Aorta (tissue), 5 donors: ENCODE results near the gene NRM. TPM values are rescaled to one million over a fixed set of nuclear protein-coding genes. Genes with fewer than 3 reads are reported as not detected.
"Not testable (repeated sequence)": the region's sequence is repeated elsewhere in the genome, so short reads cannot be mapped to it uniquely, and the experiment has no call there.

Experiments used
- ATAC-seq: fragments of 200-7000 bp; cut with Tn5 transposase; one replicate; pipeline ENCODE4 v1.9.1; 2022; ENCODE audit warnings: moderate library complexity; ENCODE audit not compliant: low FRiP score
- DNase-seq, 2 donors: peaks; one replicate each; pipeline ENCODE4 v3.0.0-alpha.2; 2020
- H3K27ac ChIP-seq, 2 donors: one replicate each; pipeline ENCODE4 v1.5.1; 2013; ENCODE audit warnings: low read length in 2 of 2, mild to moderate bottlenecking in 2 of 2, moderate library complexity in 2 of 2, control low read depth in 1 of 2, inconsistent platforms in 1 of 2, low read depth in 1 of 2
- H3K27me3 ChIP-seq, 2 donors: one replicate each; pipeline ENCODE4 v1.6.1; 2013; ENCODE audit warnings: control low read depth in 1 of 2, low read length in 1 of 2, mild to moderate bottlenecking in 1 of 2, moderate library complexity in 1 of 2; ENCODE audit not compliant: insufficient read depth in 2 of 2, control insufficient read depth in 1 of 2
- H3K36me3 ChIP-seq, 2 donors: one replicate each; pipeline ENCODE4 v1.6.1; 2013; ENCODE audit warnings: control low read depth in 1 of 2, low read length in 1 of 2, mild to moderate bottlenecking in 1 of 2; ENCODE audit not compliant: insufficient read depth in 2 of 2, control insufficient read depth in 1 of 2
- H3K4me1 ChIP-seq, 2 donors: one replicate each; pipeline ENCODE4 v1.6.1; 2013; ENCODE audit warnings: low read length in 2 of 2, control low read depth in 1 of 2, mild to moderate bottlenecking in 1 of 2, moderate library complexity in 1 of 2; ENCODE audit not compliant: insufficient read depth in 2 of 2, control insufficient read depth in 1 of 2
- H3K4me3 ChIP-seq, 2 donors: one replicate each; pipeline ENCODE4 v1.5.1; 2013; ENCODE audit warnings: low read length in 2 of 2, control low read depth in 1 of 2, mild to moderate bottlenecking in 1 of 2
- H3K9me3 ChIP-seq: one replicate; pipeline ENCODE4 v1.6.1; 2013; ENCODE audit warnings: mild to moderate bottlenecking, low read length; ENCODE audit not compliant: control insufficient read depth
- WGBS, 2 donors: extraction: QIAGEN DNeasy Blood & Tissue Kit; methylation state at CpG; one replicate each; pipeline ENCODE4 v1.1.7; 2013; 5-methylcytosine and 5-hydroxymethylcytosine counted together
- intact Hi-C, 2 donors: fragments of 100-400 bp; cut with DNase I; formaldehyde crosslinking; loops; one replicate each; pipeline versions ENCODE4 v1.14.2 to v1.15.0; 2022
- polyA plus RNA-seq, 2 donors: library from polyadenylated mRNA; stranded (reverse); fragments of 200-250 nt; gene quantifications; one replicate each; pipeline ENCODE4 v1.2.3, GENCODE V29; 2013
- total RNA-seq, 2 donors: library from RNA; stranded (reverse); fragmentation: NEBNext Ultra II Directional; extraction: Animal tissue kit (Norgen Biotek cat#: 25700); gene quantifications; one replicate each; pipeline ENCODE4 v1.2.1, GENCODE V29; 2021
- donor health status: healthy with polysubstance abuse.
- donor health status: Bipolar disorder and iron deficiency.
- donor health status: DM: no; HTN: no; CAD: no.
- donor health status: DM: no; HTN: no; CAD: no.
- donor health status: DM: yes; HTN: yes; CAD: no.

NRM gene
- total and polyA plus RNA-seq, 4 donors = 5.6 to 19.6 (median 14.0) TPM

DNA sequence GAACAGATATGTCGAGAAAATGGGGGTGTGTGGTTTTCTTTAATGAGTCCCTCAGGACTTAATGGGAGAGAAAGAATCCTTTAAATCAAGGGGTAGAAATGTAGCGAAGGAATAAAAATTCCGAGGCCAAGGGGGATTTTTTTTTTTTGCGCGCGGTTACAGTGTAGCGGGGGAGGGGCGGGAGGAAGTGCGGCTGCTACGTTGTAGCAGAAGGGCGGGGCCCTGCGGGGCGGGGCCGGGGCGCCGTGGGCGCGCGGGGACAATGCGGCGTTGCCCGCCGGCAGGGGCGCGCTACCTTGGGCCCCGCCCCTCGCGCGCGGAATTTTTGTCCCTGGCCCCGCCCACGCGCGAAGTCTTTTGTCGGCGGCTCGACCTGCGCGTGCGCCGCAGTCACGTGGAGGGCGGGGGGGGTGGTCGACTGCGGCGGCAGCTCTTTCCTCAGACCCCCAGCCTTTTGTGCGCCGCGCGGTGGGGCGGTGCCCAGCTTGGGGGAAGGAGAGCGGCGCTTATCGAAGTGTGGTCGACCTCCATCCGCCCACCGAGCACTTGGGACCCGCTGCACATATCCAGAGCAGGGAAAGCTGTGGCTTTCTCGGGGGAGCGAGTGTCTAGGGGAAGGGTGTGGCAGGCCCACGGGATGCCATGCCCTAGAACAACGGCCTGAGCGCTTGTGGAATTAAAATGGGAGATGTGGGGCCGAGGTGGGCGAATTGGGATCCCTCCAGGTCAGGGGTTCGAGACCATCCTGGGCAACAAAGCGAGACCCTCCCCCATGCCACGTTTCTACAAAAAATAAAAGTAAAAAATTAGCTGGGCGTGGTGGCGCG, 30.6 kb upstream of the NRM start:
- intact Hi-C loops = loop anchor here (1.0 to 5.0 kb wide), 5 partner anchors 35 to 164 kb away; partner anchors contain the start of genes GNL1 (in 1 of the 2), MRPS18B (in 1 of the 2), PPP1R10 (in 1 of the 2) and PPP1R18 (in 1 of the 2)
- ATAC-seq (peak; percentile 86), DNase-seq (peak; percentile 93 to 98)
- H3K4me1 ChIP-seq = no peaks in the 10 kb centered on the region
- H3K27me3 ChIP-seq = no peaks in the 10 kb centered on the region
- 0 to 1% methylated on average over 53 to 71 of the region's 71 CpGs for WGBS, 2 donors
- peak overlapping the region; percentile 80 to 99 for H3K4me3 ChIP-seq
- peak overlapping the region; percentile 58 to 87 for H3K27ac ChIP-seq
- H3K9me3 ChIP-seq = no peaks in the 10 kb centered on the region
- peaks cover 0 to 3% of the 10 kb centered on the region in 2 donors for H3K36me3 ChIP-seq

DNA sequence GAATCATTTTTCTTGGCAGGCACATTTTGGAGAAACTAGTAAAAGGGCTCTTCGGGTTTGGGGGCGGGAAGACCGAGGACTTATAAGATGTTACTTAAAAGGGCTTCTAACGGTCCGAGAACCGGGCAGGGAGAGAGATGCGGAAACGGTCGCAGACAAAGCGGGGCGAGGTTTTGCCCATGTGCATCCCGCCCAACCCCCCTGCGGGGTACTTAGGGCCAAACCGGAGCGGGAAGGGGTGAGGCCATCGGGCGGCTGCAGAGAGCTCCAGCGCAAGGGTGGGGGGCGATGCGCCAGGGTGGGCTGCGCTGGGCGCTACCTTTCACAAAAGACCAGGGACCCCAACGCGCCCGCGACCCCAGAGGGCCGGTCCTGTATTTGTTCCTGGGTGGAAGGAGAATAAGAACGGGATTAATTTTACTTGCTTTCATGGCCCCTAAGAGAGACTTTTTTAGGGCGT, 30.0 kb upstream of the NRM start:
- 0% methylated on average over 29 of the region's 29 CpGs for WGBS, 2 donors
- intact Hi-C loops = loop anchor here (1.0 to 5.0 kb wide), 4 partner anchors 34 to 163 kb away; partner anchors contain the start of genes GNL1 (in 1 of the 2), MRPS18B (in 1 of the 2), PPP1R10 (in 1 of the 2) and PPP1R18 (in 1 of the 2)
- H3K36me3 ChIP-seq = peaks cover 0 to 2% of the 10 kb centered on the region in 2 donors
- H3K4me3 ChIP-seq = peak overlapping the region; percentile 80 to 99
- no peaks in the 10 kb centered on the region for H3K9me3 ChIP-seq
- H3K27me3 ChIP-seq = no peaks in the 10 kb centered on the region
- peak overlapping the region; percentile 58 to 87 for H3K27ac ChIP-seq
- ATAC-seq = peak; percentile 40
- H3K4me1 ChIP-seq = no peaks in the 10 kb centered on the region
- peak; percentile 87 to 90 for DNase-seq

DNA sequence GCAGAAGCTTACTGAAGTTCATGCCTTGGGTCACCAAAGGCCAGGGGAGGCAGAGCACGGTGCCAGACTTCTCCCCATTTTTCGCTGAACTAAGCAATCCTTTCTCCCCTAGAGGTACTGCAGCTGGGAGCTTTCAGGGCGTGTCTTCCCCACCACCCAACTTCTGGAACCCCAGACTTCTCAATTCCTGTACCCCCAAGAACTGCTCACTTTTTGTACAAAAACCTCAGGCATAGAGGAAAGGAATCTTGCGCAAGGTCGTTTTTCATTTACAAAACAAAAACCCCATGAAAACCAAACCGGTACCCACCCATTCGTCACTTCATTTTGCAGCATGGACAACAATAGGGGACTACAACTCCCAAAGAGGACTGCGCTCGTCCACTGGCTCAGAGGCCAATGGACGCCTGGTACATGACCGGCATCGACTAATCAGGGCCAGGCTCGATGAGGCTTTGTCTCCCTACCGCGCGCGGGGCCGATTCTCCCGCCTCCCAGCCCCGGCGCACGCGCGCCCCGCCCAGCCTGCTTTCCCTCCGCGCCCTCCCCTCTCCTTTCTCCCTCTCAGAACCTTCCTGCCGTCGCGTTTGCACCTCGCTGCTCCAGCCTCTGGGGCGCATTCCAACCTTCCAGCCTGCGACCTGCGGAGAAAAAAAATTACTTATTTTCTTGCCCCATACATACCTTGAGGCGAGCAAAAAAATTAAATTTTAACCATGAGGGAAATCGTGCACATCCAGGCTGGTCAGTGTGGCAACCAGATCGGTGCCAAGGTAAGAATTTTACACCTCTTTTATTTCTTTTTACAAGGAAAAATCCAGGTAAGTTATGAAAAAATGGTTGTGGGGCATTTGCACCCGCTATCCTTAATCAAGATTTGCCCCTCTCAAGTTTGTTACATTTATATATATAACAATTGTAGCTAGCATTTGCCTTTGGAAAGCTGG, 29.3 kb upstream of the NRM start, which contains the start of gene TUBB:
TUBB (plus strand) TSS at position 562 of the 947 bp plus-strand sequence; CDS start at position 717, 155 bp downstream.
- H3K9me3 ChIP-seq = no peaks in the 10 kb centered on the region

GRCh38 chr6:30719356-30719755, 28.6 kb upstream of the NRM start:
- ATAC-seq (no peak), DNase-seq (peak in 1 of 2 donors; percentile 27)
- Histone ChIP-seq H3K9me3 (no peaks in the 10 kb centered on the region), H3K27me3 (no peaks in the 10 kb centered on the region), H3K36me3 (no peaks in the 10 kb centered on the region), H3K27ac (peak overlapping the region in 1 of 2 donors; percentile 39), H3K4me1 (no peaks in the 10 kb centered on the region), H3K4me3 (peak overlapping the region in 1 of 2 donors; percentile 72)
- intact Hi-C loops = no loop called here
- 22 to 27% methylated on average over 8 of the region's 8 CpGs for WGBS, 2 donors

More for the DNA sequence above, 29.3 kb upstream of the NRM start, which contains the start of gene TUBB:
- peak; percentile 98 for DNase-seq
- ATAC-seq = peak; percentile 89
- no peaks in the 10 kb centered on the region for H3K27me3 ChIP-seq
- no peaks in the 10 kb centered on the region for H3K4me1 ChIP-seq
- intact Hi-C loops = loop anchor here (2.0 to 5.0 kb wide), 3 partner anchors 33 to 163 kb away; partner anchors contain the start of genes GNL1 (in 1 of the 2), MRPS18B (in 1 of the 2), PPP1R10 (in 1 of the 2) and PPP1R18 (in 1 of the 2)
- peak within 1 kb of the TSS; percentile 80 to 99 for H3K4me3 ChIP-seq
- H3K36me3 ChIP-seq = no peaks in the 10 kb centered on the region
- H3K27ac ChIP-seq = peak within 1 kb of the TSS; percentile 58 to 87
- 0 to 1% methylated on average over 38 of the region's 38 CpGs for WGBS, 2 donors

DNA sequence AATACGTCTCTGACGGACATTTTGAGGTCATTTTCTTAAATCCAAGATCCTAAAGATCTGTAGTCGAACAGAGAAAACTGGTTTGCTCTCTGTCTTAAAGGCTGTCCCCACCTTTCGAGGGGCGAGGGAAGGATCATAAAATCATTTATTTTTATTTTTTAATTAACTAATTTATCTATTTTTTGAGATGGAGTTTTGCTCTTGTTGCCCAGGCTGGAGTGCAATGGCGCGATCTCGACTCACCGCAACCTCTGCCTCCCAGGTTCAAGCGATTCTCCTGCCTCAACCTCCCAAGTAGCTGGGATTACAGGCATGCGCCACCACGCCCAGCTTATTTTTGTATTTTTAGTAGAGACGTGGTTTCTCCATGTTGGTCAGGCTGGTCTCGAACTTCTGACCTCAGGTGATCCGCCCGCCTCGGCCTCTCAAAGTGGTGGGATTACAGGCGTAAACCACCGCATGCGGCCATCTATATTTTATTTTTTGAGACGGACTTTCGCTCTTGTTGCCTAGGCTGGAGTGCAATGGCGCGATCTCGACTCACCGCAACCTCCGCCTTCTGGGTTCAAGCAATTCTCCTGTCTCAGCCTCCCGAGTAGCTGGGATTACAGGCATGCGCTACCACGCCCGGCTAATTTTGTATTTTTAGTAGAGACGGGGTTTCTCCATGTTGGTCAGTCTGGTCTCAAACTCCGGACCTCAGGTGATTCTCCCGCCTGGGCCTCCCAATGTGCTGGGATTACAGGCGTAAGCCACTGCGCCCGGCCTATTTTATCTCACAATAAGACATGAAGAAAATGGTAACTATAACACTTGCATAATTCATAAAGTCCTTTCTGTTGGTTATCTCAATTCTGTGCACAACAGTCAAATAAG, 27.3 kb upstream of the NRM start:
- WGBS, 2 donors = 79 to 81% methylated on average over 37 of the region's 37 CpGs
- DNase-seq = peak in 1 of 2 donors; percentile 38
- H3K4me3 ChIP-seq, H3K27me3 ChIP-seq, H3K27ac ChIP-seq, H3K36me3 ChIP-seq, H3K4me1 ChIP-seq, H3K9me3 ChIP-seq, ATAC-seq: not testable (repeated sequence)
- intact Hi-C loops = loop anchor here in 1 of 2 donors (1.0 kb wide), 2 partner anchors 31 to 36 kb away; no protein-coding TSS in a partner anchor

GRCh38 chr6:30717129-30717844, 26.5 kb upstream of the NRM start, which contains the start of gene MDC1:
Gene MDC1 (minus strand): TSS chr6:30717281. CDS start chr6:30715175, 2,106 bp downstream.
- peak; percentile 100 for DNase-seq
- Histone ChIP-seq H3K36me3 (peaks cover 0 to 4% of the 10 kb centered on the region in 2 donors), H3K4me1 (no peaks in the 10 kb centered on the region), H3K4me3 (peak within 1 kb of the TSS; percentile 15 to 58), H3K9me3 (no peaks in the 10 kb centered on the region), H3K27me3 (no peaks in the 10 kb centered on the region), H3K27ac (peak within 1 kb of the TSS; percentile 51 to 68)
- ATAC-seq = peak; percentile 91
- intact Hi-C loops = loop anchor here in 1 of 2 donors (1.0 kb wide), 2 partner anchors 30 to 35 kb away; no protein-coding TSS in a partner anchor
- WGBS, 2 donors = 0% methylated on average over 48 of the region's 48 CpGs

GRCh38 chr6:30716879-30717128, 26.0 kb upstream of the NRM start:
- Histone ChIP-seq H3K27me3 (no peaks in the 10 kb centered on the region), H3K27ac (peak overlapping the region; percentile 51 to 68), H3K4me3 (peak overlapping the region; percentile 15 to 58), H3K9me3 (no peaks in the 10 kb centered on the region), H3K36me3 (peaks cover 0 to 5% of the 10 kb centered on the region in 2 donors), H3K4me1 (no peaks in the 10 kb centered on the region)
- intact Hi-C loops = loop anchor here in 1 of 2 donors (1.0 kb wide), 2 partner anchors 30 to 35 kb away; no protein-coding TSS in a partner anchor
- ATAC-seq (no peak), DNase-seq (no peak)
- WGBS, 2 donors = 2 to 5% methylated on average over 8 of the region's 8 CpGs
